Measurements from ENCODE around the gene PTPN11. TPM values are rescaled to one million over a fixed set of nuclear protein-coding genes. Genes with fewer than 3 reads are reported as not detected.
"Not testable (repeated sequence)": the region's sequence is repeated elsewhere in the genome, so short reads cannot be mapped to it uniquely, and the experiment has no call there.

The PTPN11 gene
- total RNA-seq, 1 donor from 2014 or later, result 86.3 TPM

DNA sequence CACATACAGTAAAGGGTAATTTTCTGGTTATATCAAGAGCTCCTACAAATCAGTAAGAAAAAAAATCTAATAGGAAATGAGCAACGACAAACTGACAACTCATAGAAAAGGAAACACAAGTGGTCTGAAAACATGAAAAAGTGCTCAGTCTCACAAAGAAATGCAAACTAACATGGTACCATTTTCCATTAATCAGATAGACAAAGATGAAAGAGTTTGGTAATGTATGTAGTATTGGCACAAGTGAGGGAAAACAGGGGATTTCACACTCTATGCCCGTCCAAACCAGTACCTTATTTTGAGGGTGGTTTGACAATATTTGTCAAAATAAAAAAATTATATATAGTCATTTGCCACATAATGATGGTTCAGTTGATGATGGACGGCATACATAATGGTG is 13.2 kb downstream of the PTPN11 start:
- Mint-ChIP-seq H3K4me1 (no peaks in the 10 kb centered on the region), H3K27ac (no peak overlapping the region), H3K9me3 (no peaks in the 10 kb centered on the region), H3K27me3 (ENCODE audit: low read depth) (no peaks in the 10 kb centered on the region), H3K4me3 (no peak overlapping the region), H3K36me3 (no peaks in the 10 kb centered on the region)
- no peak for DNase-seq (ENCODE audit: low spot score in 2 of 2, unreplicated experiment in 2 of 2)
- TF ChIP-seq, protein P1, sequence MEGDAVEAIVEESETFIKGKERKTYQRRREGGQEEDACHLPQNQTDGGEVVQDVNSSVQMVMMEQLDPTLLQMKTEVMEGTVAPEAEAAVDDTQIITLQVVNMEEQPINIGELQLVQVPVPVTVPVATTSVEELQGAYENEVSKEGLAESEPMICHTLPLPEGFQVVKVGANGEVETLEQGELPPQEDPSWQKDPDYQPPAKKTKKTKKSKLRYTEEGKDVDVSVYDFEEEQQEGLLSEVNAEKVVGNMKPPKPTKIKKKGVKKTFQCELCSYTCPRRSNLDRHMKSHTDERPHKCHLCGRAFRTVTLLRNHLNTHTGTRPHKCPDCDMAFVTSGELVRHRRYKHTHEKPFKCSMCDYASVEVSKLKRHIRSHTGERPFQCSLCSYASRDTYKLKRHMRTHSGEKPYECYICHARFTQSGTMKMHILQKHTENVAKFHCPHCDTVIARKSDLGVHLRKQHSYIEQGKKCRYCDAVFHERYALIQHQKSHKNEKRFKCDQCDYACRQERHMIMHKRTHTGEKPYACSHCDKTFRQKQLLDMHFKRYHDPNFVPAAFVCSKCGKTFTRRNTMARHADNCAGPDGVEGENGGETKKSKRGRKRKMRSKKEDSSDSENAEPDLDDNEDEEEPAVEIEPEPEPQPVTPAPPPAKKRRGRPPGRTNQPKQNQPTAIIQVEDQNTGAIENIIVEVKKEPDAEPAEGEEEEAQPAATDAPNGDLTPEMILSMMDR (IDR thresholded peaks at IDR 0.05; ENCODE audit: unreplicated experiment), result no peak

DNA sequence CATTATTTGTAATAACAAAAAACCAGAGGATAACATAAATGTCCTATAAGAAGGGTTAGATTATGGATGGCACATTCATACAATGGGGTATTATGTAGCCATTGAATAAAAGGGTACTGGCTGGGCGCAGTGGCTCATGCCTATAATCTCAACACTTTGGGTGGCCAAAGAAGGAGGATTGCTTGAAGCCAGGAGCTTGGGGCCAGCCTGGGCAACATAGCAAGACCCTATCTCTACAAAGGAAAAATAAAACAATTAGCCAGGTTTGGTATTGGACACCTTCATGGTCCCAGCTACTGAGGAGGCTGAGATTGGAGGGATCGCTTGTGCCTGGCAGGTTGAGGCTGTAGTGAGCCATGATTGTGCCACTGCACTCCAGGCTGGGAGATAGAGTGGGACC is 14.8 kb downstream of the PTPN11 start:
- no peaks in the 10 kb centered on the region for H3K4me1 Mint-ChIP-seq
- no peaks in the 10 kb centered on the region for H3K27me3 Mint-ChIP-seq (ENCODE audit: low read depth)
- no peaks in the 10 kb centered on the region for H3K36me3 Mint-ChIP-seq
- H3K27ac Mint-ChIP-seq, result no peak overlapping the region
- TF ChIP-seq, protein P1 (IDR thresholded peaks at IDR 0.05; ENCODE audit: unreplicated experiment), result no peak
- no peak overlapping the region for H3K4me3 Mint-ChIP-seq
- DNase-seq (ENCODE audit: low spot score in 2 of 2, unreplicated experiment in 2 of 2), result no peak
- no peaks in the 10 kb centered on the region for H3K9me3 Mint-ChIP-seq

DNA sequence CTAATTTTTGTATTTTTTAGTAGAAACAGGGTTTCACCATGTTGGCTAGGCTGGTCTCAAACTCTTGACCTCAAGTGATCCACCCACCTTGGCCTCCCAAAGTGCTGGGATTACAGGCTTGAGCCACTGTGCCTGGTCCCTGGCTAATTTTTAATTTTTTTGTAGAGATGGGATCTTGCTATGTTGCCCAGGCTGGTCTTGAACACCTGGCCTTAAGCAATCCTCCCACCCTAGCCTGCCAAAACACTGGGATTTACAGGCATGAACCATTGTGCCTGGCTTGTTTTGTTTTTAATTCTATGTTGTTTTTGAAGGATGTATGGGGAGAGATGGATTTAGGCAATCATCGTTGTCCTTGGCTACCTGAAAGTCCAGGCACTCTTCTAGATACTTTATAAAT is 19.9 kb downstream of the PTPN11 start:
- H3K9me3 Mint-ChIP-seq; H3K27ac Mint-ChIP-seq; H3K4me1 Mint-ChIP-seq; H3K36me3 Mint-ChIP-seq; H3K27me3 Mint-ChIP-seq (ENCODE audit: low read depth); H3K4me3 Mint-ChIP-seq; DNase-seq (ENCODE audit: low spot score in 2 of 2, unreplicated experiment in 2 of 2): not testable (repeated sequence)

DNA sequence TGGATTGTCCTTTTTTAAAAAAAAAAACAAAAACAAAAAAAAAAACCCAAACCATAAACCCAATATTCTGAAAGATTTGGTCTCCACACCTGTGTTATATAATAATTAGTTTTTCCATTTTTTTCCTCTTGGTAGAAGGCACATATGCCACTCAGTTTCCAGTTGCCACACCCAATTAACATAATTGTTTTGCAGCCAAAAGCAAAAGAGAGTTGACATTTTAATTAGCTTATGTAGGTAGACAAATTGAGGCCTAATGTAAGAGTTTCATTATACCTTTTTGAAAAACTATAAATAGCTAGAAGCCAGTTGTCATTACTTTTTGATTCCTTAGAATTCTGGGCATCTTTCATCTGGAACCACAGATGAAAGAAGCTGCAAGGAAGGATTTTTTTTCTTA is 21.0 kb downstream of the PTPN11 start:
- H3K36me3 Mint-ChIP-seq, result peaks cover 2% of the 10 kb centered on the region
- H3K4me3 Mint-ChIP-seq, result no peak overlapping the region

DNA sequence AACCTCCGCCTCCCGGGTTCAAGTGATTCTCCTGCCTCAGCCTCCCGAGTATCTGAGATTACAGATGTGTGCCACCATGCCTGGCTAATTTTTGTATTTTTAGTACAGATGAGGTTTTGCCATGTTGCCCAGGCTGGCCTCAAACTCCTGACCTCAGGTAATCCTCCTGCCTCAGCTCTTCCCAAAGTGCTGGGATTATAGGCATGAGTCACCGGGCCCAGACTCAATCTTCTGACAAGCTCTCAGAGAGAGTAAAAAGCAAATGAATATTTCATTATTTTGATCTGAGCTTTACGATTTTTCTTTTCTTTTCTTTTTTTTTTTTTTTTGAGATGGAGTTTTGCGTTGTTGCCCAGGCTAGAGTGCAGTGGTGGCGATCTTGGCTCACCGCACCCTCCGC is 21.9 kb downstream of the PTPN11 start:
- not testable (repeated sequence) for H3K4me1 Mint-ChIP-seq; H3K4me3 Mint-ChIP-seq; H3K9me3 Mint-ChIP-seq; H3K27ac Mint-ChIP-seq; DNase-seq (ENCODE audit: low spot score in 2 of 2, unreplicated experiment in 2 of 2); H3K27me3 Mint-ChIP-seq (ENCODE audit: low read depth); H3K36me3 Mint-ChIP-seq

More for the DNA sequence above, 21.0 kb downstream of the PTPN11 start:
- Mint-ChIP-seq H3K27me3 (ENCODE audit: low read depth) (no peaks in the 10 kb centered on the region), H3K27ac (no peak overlapping the region), H3K4me1 (no peaks in the 10 kb centered on the region), H3K9me3 (no peaks in the 10 kb centered on the region)
- no peak for DNase-seq (ENCODE audit: low spot score in 2 of 2, unreplicated experiment in 2 of 2)
- TF ChIP-seq, protein P1 (IDR thresholded peaks at IDR 0.05; ENCODE audit: unreplicated experiment), result no peak

DNA sequence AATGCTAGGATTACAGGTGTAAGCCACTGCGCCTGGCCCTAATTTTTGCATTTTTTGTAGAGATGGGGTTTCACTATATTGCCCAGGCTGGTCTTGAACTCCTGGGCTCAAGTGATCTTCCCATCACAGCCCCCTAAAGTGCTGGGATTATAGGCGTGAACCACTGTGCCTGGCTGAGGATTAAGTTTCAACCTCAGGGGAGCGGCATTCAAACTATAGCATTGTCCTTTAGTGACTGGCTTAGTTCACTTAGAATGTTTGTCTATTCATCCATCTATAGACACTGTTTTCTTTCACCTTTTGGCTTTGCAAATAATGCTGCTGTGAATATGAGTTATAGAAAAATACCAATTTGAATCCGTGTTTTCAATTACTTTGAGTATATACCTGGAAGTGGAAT is 25.2 kb downstream of the PTPN11 start:
- H3K27me3 Mint-ChIP-seq (ENCODE audit: low read depth), result no peaks in the 10 kb centered on the region
- peaks cover 8% of the 10 kb centered on the region for H3K36me3 Mint-ChIP-seq
- DNase-seq (ENCODE audit: low spot score in 2 of 2, unreplicated experiment in 2 of 2), result no peak
- no peaks in the 10 kb centered on the region for H3K4me1 Mint-ChIP-seq
- TF ChIP-seq, protein P1 (IDR thresholded peaks at IDR 0.05; ENCODE audit: unreplicated experiment), result no peak
- H3K27ac Mint-ChIP-seq, result no peak overlapping the region
- H3K9me3 Mint-ChIP-seq, result no peaks in the 10 kb centered on the region
- no peak overlapping the region for H3K4me3 Mint-ChIP-seq

DNA sequence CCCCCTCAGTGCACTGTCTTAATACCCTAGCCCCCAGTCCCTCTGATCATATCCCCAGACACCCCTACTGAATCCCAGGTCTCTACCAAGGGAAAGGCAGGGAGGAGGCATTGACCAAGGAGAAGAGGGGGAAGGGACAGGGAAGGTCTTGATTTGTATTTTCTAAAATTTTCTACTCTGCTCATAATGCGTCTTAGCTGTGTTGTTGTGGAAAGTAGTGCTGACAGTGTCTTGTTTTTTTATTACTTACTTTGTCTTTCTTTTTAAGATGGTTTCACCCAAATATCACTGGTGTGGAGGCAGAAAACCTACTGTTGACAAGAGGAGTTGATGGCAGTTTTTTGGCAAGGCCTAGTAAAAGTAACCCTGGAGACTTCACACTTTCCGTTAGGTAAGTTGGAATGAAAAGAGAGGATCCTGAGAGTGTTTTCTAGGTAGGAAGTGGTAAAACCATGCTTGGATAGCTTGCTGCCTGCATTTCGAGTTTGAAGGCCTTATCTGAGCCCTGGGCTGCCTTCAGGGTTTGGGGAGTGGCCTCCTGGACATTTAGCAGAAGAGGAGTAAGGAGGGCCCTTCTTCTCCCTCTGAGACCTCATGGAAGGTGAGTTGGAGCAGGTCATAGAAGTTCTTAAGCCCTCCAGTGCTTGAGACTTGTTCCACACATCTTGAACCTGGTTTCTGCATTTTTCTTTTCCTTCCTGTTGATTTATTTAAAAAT is 27.4 kb downstream of the PTPN11 start:
- TF ChIP-seq, protein P1 (IDR thresholded peaks at IDR 0.05; ENCODE audit: unreplicated experiment), result no peak
- Mint-ChIP-seq H3K4me1 (no peaks in the 10 kb centered on the region), H3K27ac (no peak overlapping the region), H3K4me3 (no peak overlapping the region), H3K36me3 (peaks cover 16% of the 10 kb centered on the region), H3K9me3 (no peaks in the 10 kb centered on the region), H3K27me3 (ENCODE audit: low read depth) (no peaks in the 10 kb centered on the region)
- DNase-seq (ENCODE audit: low spot score in 2 of 2, unreplicated experiment in 2 of 2), result no peak
